Bone marrow (tissue), 2 donors: ENCODE data around the gene C19orf33.

Source experiments
- DNase-seq, 2 donors: peaks; one replicate each; lab custom pipeline; 2025; lab: John Stamatoyannopoulos, UW

Gene C19orf33

GRCh38 chr19:38280030-38280921 is 23.8 kb upstream of the C19orf33 start:
- no peak for DNase-seq

GRCh38 chr19:38281811-38282566 is 22.1 kb upstream of the C19orf33 start:
- no peak for DNase-seq

GRCh38 chr19:38283271-38283670 is 20.8 kb upstream of the C19orf33 start:
- no peak for DNase-seq

- DNase-seq: peak in 1 of 2 donors; percentile 46
Observed at GRCh38 chr19:38284422-38284821, 19.6 kb upstream of the C19orf33 start.

GRCh38 chr19:38285567-38285966 is 18.5 kb upstream of the C19orf33 start:
- no peak for DNase-seq

- peak in 1 of 2 donors; percentile 18 for DNase-seq
Observed at GRCh38 chr19:38287604-38288003, 16.4 kb upstream of the C19orf33 start.

GRCh38 chr19:38288123-38288855 is 15.8 kb upstream of the C19orf33 start:
- no peak for DNase-seq

- no peak for DNase-seq
Observed at GRCh38 chr19:38289955-38290354, 14.1 kb upstream of the C19orf33 start.

GRCh38 chr19:38290631-38291147 is 13.4 kb upstream of the C19orf33 start:
- no peak for DNase-seq

- no peak for DNase-seq
Observed at GRCh38 chr19:38291855-38292254, 12.2 kb upstream of the C19orf33 start.

- no peak for DNase-seq
Observed at GRCh38 chr19:38293281-38293680, 10.8 kb upstream of the C19orf33 start.

- DNase-seq: no peak
Observed at GRCh38 chr19:38294090-38294489, 10.0 kb upstream of the C19orf33 start.

- DNase-seq: no peak
Observed at GRCh38 chr19:38298821-38299680, 5.0 kb upstream of the C19orf33 start.

- DNase-seq: no peak
Observed at GRCh38 chr19:38304352-38304865, 358 bp downstream of the C19orf33 start.

GRCh38 chr19:38304866-38305429 is 897 bp downstream of the C19orf33 start:
- no peak for DNase-seq

- no peak for DNase-seq
Observed at GRCh38 chr19:38306236-38306635, 2.2 kb downstream of the C19orf33 start.

GRCh38 chr19:38307076-38307475 is 3.0 kb downstream of the C19orf33 start:
- no peak for DNase-seq

GRCh38 chr19:38307597-38307996 is 3.5 kb downstream of the C19orf33 start:
- DNase-seq: no peak

GRCh38 chr19:38308006-38308766 is 4.1 kb downstream of the C19orf33 start:
- no peak for DNase-seq
